Liver (tissue), 9 donors: ENCODE results near the gene APOL4. TPM values are rescaled to one million over a fixed set of nuclear protein-coding genes. Genes with fewer than 3 reads are reported as not detected.

Experiments
- DNase-seq: peaks from one replicate; pipeline ENCODE4 v3.0.0-alpha.2; 2017; ENCODE audit warnings: low spot score
- H3K27ac ChIP-seq, 2 donors: one replicate each; pipeline ENCODE4 v1.7.0; 2013; ENCODE audit warnings: inconsistent platforms in 2 of 2, low read length in 2 of 2, control low read depth in 1 of 2, low read depth in 1 of 2, mild to moderate bottlenecking in 1 of 2
- H3K27me3 ChIP-seq, 4 donors: one replicate each; pipeline versions ENCODE4 v1.6.1 to v1.7.0; 2013; ENCODE audit warnings: low read length in 3 of 4, inconsistent platforms in 1 of 4, mild to moderate bottlenecking in 1 of 4, moderate library complexity in 1 of 4; ENCODE audit not compliant: control insufficient read depth in 4 of 4, insufficient read depth in 4 of 4
- H3K36me3 ChIP-seq, 4 donors: one replicate each; pipeline versions ENCODE4 v1.6.1 to v1.7.0; 2013; ENCODE audit warnings: low read length in 3 of 4, mild to moderate bottlenecking in 3 of 4, low read depth in 1 of 4, moderate library complexity in 1 of 4; ENCODE audit not compliant: control insufficient read depth in 4 of 4, insufficient read depth in 3 of 4
- H3K4me1 ChIP-seq, 4 donors: one replicate each; pipeline versions ENCODE4 v1.6.1 to v1.7.0; 2013; ENCODE audit warnings: low read length in 3 of 4, mild to moderate bottlenecking in 3 of 4, moderate library complexity in 1 of 4; ENCODE audit not compliant: control insufficient read depth in 4 of 4, insufficient read depth in 4 of 4
- H3K4me3 ChIP-seq, 3 donors: one replicate each; pipeline versions ENCODE4 v1.6.1 to v1.7.0; 2013; ENCODE audit warnings: low read length in 3 of 3, control low read depth in 1 of 3, low read depth in 1 of 3, mild to moderate bottlenecking in 1 of 3
- H3K9ac ChIP-seq, 2 donors: one replicate each; pipeline ENCODE4 v1.7.0; 2013; ENCODE audit warnings: low read length in 2 of 2, mild to moderate bottlenecking in 2 of 2, moderate library complexity in 2 of 2, control low read depth in 1 of 2, low read depth in 1 of 2
- H3K9me3 ChIP-seq, 4 donors: one replicate each; pipeline versions ENCODE4 v1.6.1 to v1.7.0; 2013; ENCODE audit warnings: low read length in 3 of 4; ENCODE audit not compliant: control insufficient read depth in 4 of 4
- ATF3 ChIP-seq: IDR thresholded peaks from 2 replicates; pipeline ENCODE4 v1.6.1; 2016; ENCODE audit warnings: antibody characterized with exemption
- CTCF ChIP-seq: fragments of 150-350 bp; IDR thresholded peaks from 2 replicates; pipeline ENCODE4 v1.5.1; 2017; ENCODE audit warnings: improper control_type of control experiment, low read depth, low read length; ENCODE audit not compliant: missing input control
- EGR1 ChIP-seq, 2 donors: IDR thresholded peaks; 2 replicates each; pipeline ENCODE4 v1.6.1; 2016 to 2018; ENCODE audit warnings: antibody characterized with exemption in 2 of 2, low read depth in 2 of 2
- FOXA1 ChIP-seq: IDR thresholded peaks from 2 replicates; pipeline ENCODE4 v1.6.1; 2016; ENCODE audit warnings: antibody characterized with exemption
- FOXA2 ChIP-seq: IDR thresholded peaks from 2 replicates; pipeline ENCODE4 v1.6.1; 2016; ENCODE audit warnings: antibody characterized with exemption
- GABPA ChIP-seq, 2 donors: IDR thresholded peaks in 1 of 2; conservative IDR thresholded peaks in 1 of 2; 2 replicates each; pipeline ENCODE4 v1.6.1; 2016; ENCODE audit warnings: antibody characterized with exemption in 2 of 2, mild to moderate bottlenecking in 1 of 2, moderate library complexity in 1 of 2
- HNF4A ChIP-seq, 2 donors: conservative IDR thresholded peaks; 2 replicates each; pipeline ENCODE4 v1.6.1; 2016; ENCODE audit warnings: antibody characterized with exemption in 2 of 2, mild to moderate bottlenecking in 2 of 2
- HNF4G ChIP-seq: IDR thresholded peaks from 2 replicates; pipeline ENCODE4 v1.6.1; 2016; ENCODE audit warnings: antibody characterized with exemption
- JUND ChIP-seq, 2 donors: IDR thresholded peaks; 2 replicates each; pipeline ENCODE4 v1.6.1; 2016; ENCODE audit warnings: antibody characterized with exemption in 2 of 2
- MAX ChIP-seq: IDR thresholded peaks from 2 replicates; pipeline ENCODE4 v1.6.1; 2016; ENCODE audit warnings: antibody characterized with exemption
- NR2F2 ChIP-seq: IDR thresholded peaks from 2 replicates; pipeline ENCODE4 v1.6.1; 2016; ENCODE audit warnings: antibody characterized with exemption
- RAD21 ChIP-seq, 2 donors: IDR thresholded peaks; 2 replicates each; pipeline ENCODE4 v1.6.1; 2016; ENCODE audit warnings: antibody characterized with exemption in 2 of 2, mild to moderate bottlenecking in 2 of 2
- REST ChIP-seq: IDR thresholded peaks from 2 replicates; pipeline ENCODE4 v1.6.1; 2016; ENCODE audit warnings: antibody characterized with exemption, mild to moderate bottlenecking
- RXRA ChIP-seq, 2 donors: IDR thresholded peaks; 2 replicates each; pipeline ENCODE4 v1.6.1; 2017 to 2018; ENCODE audit warnings: antibody characterized with exemption in 2 of 2, mild to moderate bottlenecking in 1 of 2
- SP1 ChIP-seq: IDR thresholded peaks from 2 replicates; pipeline ENCODE4 v1.6.1; 2018; ENCODE audit warnings: antibody characterized with exemption, mild to moderate bottlenecking
- TAF1 ChIP-seq: conservative IDR thresholded peaks from 2 replicates; pipeline ENCODE4 v1.6.1; 2016; ENCODE audit warnings: antibody characterized with exemption, mild to moderate bottlenecking
- YY1 ChIP-seq: IDR thresholded peaks from 2 replicates; pipeline ENCODE4 v1.6.1; 2016; ENCODE audit warnings: antibody characterized with exemption, mild to moderate bottlenecking
- ZBTB33 ChIP-seq: IDR thresholded peaks from 2 replicates; pipeline ENCODE4 v1.6.1; 2016; ENCODE audit warnings: antibody characterized with exemption
- WGBS: extraction: QIAGEN DNeasy Blood & Tissue Kit; methylation state at CpG from one replicate; pipeline ENCODE4 v1.1.7; 2013; 5-methylcytosine and 5-hydroxymethylcytosine counted together
- polyA plus RNA-seq, 2 donors: library from polyadenylated mRNA; stranded (reverse) in 1 of 2; unstranded in 1 of 2; fragments of 200-250 nt in 1 of 2; fragments of >200 nt in 1 of 2; fragmentation: Nextera tagmentation in 1 of 2; extraction: Ambion mirVana in 1 of 2; gene quantifications; one replicate each; pipeline versions ENCODE4 v1.2.1 to v1.2.3, GENCODE V29; 2013 to 2015
- total RNA-seq, 2 donors: library from RNA; depleted of rRNA; stranded (reverse); fragments of >200 nt; gene quantifications; one replicate each; pipeline ENCODE4 v1.2.3, GENCODE V29; 2014
- donor health status: healthy.
- donor health status: healthy.
- donor health status: healthy.
- donor health status: healthy.
- donor health status: healthy.

Gene APOL4
- total and polyA plus RNA-seq, 4 donors: 0.59 to 2.3 (median 1.8) TPM

GRCh38 chr22:36143956-36144355 is 57.7 kb downstream of the APOL4 start:
- WGBS: 72% methylated on average over 4 of the region's 4 CpGs
- no peaks in the 10 kb centered on the region for H3K9me3 ChIP-seq
- H3K9ac ChIP-seq: no peak overlapping the region
- H3K27me3 ChIP-seq: no peaks in the 10 kb centered on the region
- no peak overlapping the region for H3K4me3 ChIP-seq
- H3K4me1 ChIP-seq: peaks cover 5 to 51% (median 35%) of the 10 kb centered on the region in 4 donors
- H3K36me3 ChIP-seq: peaks cover 0 to 27% (median 8%) of the 10 kb centered on the region in 4 donors
- H3K27ac ChIP-seq: peak overlapping the region; percentile 11 to 32
- TF ChIP-seq JUND (IDR thresholded peaks at IDR 0.05) (no peak), GABPA (IDR thresholded peaks at IDR 0.05 in 1 of 2, conservative IDR thresholded peaks at IDR 0.05 in 1 of 2) (no peak), HNF4G (no peak), FOXA2 (no peak), REST (no peak), TAF1 (no peak), HNF4A (conservative IDR thresholded peaks at IDR 0.05) (no peak), RAD21 (IDR thresholded peaks at IDR 0.05) (no peak), EGR1 (IDR thresholded peaks at IDR 0.05; ENCODE audit: low read depth in 2 of 2) (no peak), NR2F2 (no peak), RXRA (IDR thresholded peaks at IDR 0.05) (no peak), ATF3 (no peak), FOXA1 (no peak)
- no peak for DNase-seq

- H3K27ac ChIP-seq: peak overlapping the region; percentile 43 to 70
- TF ChIP-seq RAD21 (IDR thresholded peaks at IDR 0.05): peak in 1 of 2 donors; percentile 64
- peak; percentile 43 to 82 for TF ChIP-seq JUND (IDR thresholded peaks at IDR 0.05)
- no peak for TF ChIP-seq ZBTB33
- peak; percentile 92 to 95 for TF ChIP-seq RXRA (IDR thresholded peaks at IDR 0.05)
- no peak for TF ChIP-seq FOXA2
- peak; percentile 99 for TF ChIP-seq HNF4A (conservative IDR thresholded peaks at IDR 0.05)
- peak; percentile 88 for TF ChIP-seq MAX
- no peak for TF ChIP-seq REST
- peak; percentile 98 for TF ChIP-seq HNF4G
- peak; percentile 76 for TF ChIP-seq NR2F2
- peak; percentile 41 for TF ChIP-seq YY1
- no peak for TF ChIP-seq GABPA (IDR thresholded peaks at IDR 0.05 in 1 of 2, conservative IDR thresholded peaks at IDR 0.05 in 1 of 2)
- no peak for TF ChIP-seq FOXA1
- no peak for TF ChIP-seq CTCF
- no peak for TF ChIP-seq ATF3
- TF ChIP-seq SP1: peak; percentile 93
- no peak for TF ChIP-seq TAF1
- TF ChIP-seq EGR1 (IDR thresholded peaks at IDR 0.05; ENCODE audit: low read depth in 2 of 2): no peak
- 27% methylated on average over 5 of the region's 5 CpGs for WGBS
These were observed 58.4 kb downstream of the APOL4 start for GRCh38 chr22:36143066-36143815.

More at GRCh38 chr22:36143066-36143815, 58.4 kb downstream of the APOL4 start:
- Histone ChIP-seq H3K27me3 (no peaks in the 10 kb centered on the region), H3K9ac (peak overlapping the region in 1 of 2 donors; percentile 7), H3K4me3 (no peak overlapping the region), H3K36me3 (peaks cover 0 to 25% (median 8%) of the 10 kb centered on the region in 4 donors), H3K9me3 (no peaks in the 10 kb centered on the region), H3K4me1 (peaks cover 5 to 45% (median 32%) of the 10 kb centered on the region in 4 donors)
- no peak for DNase-seq
